ENCODE measurements around the gene ZHX3. TPM values are rescaled to one million over a fixed set of nuclear protein-coding genes. Genes with fewer than 3 reads are reported as not detected.
"Not testable (repeated sequence)": the region's sequence is repeated elsewhere in the genome, so short reads cannot be mapped to it uniquely, and the experiment has no call there.

ZHX3 gene
- total RNA-seq, 1 experiment from 2014 or later: 4.6 TPM

- DNase-seq (ENCODE audit: extremely low read depth, low read depth): no peak
Observed at GRCh38 chr20:41141153-41141815, 176.2 kb downstream of the ZHX3 start.

GRCh38 chr20:41140226-41141133 lies 177.1 kb downstream of the ZHX3 start:
- DNase-seq (ENCODE audit: extremely low read depth, low read depth): no peak

GRCh38 chr20:41139227-41140093 lies 178.1 kb downstream of the ZHX3 start:
- no peak for DNase-seq (ENCODE audit: extremely low read depth, low read depth)

DNA sequence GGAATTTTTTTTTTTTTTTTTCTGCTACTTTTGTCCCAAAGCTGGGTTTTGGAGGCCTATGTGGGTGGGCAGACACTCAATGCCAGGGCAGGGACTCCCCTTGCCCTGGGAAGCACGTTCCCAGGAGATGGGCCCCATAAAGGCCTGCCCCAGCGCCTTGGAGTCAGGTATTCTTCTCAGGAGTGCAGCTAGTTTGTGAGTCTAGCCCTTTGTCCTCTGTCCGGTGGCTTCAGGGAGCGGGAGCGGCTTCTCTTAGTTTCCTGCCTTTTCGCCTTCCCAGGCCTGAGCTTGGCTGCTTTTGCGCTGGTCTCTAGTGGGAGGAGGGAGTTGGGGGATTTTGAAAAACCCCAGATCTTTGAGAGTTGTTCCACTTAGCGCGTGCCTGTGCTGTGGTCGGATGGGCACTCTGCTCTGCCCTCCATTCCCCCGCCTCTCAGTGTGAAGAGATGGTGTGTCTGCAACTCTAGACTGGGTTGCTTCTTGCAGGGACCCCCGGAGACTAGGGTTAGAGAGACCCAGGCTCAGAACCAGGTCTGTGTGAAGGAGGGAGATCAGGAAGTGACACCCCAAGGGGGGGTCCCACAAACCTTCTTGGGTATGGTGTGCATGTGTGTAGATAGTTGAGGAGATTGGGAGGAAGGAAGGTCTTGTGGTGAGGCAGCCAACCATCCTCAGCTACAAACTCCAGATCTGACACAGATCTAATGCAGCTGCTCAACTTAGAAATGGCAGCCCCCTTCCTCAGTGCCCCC lies 178.9 kb downstream of the ZHX3 start:
- no peak for DNase-seq (ENCODE audit: extremely low read depth, low read depth)

DNA sequence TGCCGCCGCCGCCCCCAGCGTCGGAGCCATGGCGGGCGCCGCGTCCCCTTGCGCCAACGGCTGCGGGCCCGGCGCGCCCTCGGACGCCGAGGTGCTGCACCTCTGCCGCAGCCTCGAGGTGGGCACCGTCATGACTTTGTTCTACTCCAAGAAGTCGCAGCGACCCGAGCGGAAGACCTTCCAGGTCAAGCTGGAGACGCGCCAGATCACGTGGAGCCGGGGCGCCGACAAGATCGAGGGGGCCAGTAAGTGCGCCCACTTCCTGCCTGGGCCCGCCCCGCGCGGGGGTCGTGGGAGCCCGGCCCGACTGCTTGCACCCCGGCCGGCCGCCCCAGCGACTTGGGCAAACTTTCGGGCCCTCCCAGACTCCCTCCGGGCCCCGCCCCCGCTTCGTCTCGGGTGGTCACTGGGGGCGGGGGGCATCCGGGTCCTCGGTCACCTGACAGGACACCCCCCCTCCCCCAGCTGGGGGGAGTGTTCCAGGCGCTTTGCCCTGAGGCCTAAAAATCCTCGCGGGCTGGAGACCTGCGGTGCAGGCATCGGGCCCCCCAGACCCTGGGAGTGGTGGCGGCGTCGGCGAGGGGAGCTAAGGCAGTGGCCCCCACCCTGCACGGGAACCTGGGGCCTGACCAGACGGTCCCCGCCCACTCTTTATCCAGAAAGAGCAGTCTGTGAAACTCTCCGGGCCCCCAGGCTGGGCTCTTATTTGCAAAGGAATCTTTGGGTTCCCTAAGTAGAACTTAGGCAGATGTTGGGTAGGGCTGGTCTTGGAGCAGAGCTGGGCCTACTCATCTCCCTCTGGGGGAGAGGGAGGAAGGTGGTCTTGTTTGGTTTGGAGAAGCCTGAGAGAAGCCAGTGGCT lies 179.7 kb downstream of the ZHX3 start:
- no peak for DNase-seq (ENCODE audit: extremely low read depth, low read depth)

DNA sequence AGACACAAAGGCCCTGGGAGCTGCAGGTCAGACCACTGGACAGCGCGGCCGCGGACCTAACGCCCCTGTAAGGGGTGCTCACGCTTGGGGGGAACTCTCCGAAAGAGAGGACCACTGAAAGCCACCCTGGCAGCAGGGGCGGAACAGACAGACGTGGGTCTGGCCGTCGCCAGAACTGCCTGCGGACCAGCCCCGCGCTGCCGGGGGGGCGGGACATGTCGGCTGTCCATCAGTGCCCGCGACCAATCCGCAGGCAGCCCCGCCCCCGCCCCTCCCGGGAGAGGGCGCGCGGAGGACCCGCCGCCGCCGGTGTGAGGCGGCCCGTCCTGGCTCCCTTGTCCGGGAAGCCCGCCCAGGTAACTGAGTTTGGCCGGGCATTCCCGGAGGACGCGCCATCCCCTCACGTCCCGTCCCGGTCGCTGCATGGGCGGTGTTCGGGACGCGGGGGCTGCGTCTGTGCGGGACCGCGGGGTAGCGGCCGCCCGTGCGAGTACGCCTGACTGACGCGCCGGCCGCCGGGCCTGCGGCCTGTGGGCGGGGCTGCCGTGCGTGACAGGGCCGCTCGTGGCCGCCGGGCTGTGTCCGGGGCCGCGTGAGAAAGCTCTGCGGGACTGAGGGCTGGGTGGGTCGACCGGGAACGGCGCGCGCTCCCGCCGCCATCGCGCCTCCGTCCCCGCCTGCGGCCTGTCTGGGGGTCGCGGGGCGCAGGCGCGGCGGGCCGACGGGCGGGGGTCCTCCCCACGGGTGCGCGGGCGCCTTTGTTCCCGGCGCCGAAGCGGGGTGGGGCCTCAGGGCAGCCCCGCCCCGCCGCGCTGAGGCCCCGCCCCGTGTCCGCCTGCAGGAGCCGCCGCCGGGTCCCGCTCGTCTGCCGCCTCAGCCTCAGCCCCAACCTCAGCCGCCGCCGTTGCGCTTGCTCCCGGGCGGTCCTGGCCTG lies 180.6 kb downstream of the ZHX3 start, which contains the start of gene PLCG1:
Gene PLCG1 (plus strand): TSS at position 864 of the 934 bp plus-strand sequence. CDS start 99 bp downstream, outside the sequence.
- DNase-seq (ENCODE audit: extremely low read depth, low read depth): peak; percentile 74

DNA sequence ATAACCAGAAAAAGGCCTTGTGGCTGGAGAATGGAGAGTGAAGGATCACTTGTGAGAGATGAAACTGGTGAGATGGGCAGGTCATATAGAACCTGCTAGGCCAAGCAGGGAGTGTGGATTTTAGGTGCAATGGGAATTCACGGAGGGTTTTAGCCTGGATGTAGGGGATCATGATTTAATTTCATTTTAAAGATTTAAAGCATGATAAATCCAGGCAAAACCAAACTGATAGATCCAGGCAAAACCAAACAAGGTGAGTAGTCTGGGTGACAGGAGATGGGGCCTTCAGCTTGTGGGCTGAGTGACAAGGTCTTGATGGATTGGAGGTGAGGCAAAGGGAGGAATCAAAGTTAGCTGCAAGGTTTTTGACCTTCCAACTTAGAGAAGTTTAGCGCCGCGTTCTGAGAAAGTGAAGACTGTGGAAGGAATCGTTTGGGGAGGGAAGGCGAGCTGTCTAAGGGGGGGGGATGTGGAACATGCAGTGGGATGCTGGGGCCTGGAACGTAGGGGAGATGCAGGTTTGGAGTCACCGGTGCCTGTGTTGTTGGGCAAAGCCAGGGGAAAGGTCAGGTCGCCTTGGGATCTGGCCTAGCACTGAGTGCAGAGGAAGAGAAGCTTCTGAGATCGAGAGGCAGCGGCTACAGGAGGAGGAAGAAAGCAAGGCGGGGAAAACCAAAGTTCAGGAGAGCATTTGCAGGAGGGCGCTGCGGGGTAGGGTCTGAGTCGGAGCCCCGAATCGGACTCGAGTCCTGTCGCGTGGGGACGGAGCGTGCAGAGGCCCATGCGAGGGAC lies 181.4 kb downstream of the ZHX3 start:
- no peak for DNase-seq (ENCODE audit: extremely low read depth, low read depth)

DNA sequence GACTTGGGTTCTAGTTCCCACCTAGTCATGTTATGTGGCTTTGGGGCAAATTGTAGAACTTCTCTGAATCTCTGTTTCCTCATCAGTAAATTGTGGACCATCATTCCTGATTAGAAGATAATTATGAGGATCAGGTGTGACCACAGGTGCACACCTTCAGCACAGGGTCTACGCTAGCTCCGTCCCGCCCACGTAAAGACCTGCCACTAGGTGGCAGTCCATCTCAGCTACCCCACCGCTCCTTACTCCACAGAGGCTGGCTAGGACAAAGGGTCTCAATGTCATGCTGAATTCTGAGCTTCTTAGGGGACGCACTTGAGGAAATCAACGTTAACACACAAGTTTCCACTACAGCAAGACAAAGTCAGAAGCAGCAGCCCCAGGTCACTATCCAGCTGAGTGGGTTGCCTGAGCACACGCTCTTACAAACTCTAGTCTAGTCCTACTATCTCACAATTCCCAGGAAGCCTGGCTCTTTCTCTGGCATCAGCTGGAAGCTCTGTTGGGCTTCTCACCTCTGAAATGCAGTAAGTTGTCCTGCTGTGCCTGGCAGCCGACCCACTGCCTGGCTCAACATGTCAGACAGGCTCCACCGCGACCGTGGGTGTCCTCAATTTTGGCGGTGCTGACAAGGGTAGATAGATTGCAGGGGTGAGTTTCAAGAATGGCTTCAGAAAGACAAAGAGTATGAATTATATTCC lies 182.2 kb downstream of the ZHX3 start:
- peak; percentile 28 for DNase-seq (ENCODE audit: extremely low read depth, low read depth)

DNA sequence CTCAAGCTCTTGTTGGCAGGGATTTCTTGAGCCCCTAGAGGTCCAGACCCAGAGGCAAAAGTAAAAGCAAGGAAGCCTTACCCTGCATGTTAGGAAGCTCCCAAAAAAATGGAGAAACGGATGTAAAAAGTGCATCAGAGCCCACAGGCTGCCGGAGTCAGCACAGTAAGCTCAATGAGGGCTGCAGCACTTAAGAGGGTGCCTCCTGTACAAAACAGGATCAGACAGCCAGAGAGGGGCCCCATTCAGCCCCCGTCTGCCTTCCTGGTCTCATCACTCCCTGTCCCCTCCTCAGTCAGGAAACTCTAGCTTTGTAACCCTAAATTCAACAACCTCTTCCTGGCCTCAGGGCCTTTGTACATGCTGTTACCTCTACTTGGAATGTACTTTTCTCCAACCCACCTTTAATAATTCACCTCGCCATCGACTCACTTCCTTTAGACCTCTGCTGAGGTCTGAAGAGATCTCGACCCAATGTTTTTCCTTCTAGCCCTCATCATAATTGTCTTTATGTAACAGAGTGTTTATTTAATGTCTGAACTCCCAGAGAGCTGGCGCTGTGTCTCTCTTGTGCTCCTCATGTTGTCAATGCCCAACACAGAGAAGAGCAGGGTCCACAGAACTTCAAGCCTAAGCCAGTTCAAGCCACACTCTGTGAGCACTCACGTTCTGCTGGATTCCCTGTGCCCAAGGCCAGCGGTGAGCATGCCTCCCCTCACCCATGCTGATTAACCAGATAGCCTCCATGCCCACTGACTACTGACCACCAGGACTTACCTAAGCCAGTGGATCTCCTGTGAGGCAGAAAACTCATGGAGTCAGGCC lies 183.0 kb downstream of the ZHX3 start:
- no peak for DNase-seq (ENCODE audit: extremely low read depth, low read depth)

GRCh38 chr20:41133709-41134361 lies 183.7 kb downstream of the ZHX3 start:
- no peak for DNase-seq (ENCODE audit: extremely low read depth, low read depth)

DNA sequence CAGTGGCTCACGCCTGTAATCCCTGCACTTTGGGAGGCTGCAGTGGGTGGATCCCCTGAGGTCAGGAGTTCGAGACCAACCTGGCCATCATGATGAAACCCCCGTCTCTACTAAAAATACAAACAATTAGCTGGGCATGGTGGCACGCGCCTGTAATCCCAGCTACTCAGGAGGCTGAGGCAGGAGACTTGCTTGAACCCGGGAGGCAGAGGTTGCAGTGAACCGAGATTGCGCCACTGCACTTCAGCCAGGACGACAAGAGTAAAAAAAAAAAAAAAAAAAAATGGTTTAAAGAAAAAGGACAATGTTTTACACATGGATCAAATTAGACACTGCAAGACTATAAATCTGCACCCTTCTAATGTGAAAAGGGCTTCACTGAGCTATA lies 185.1 kb downstream of the ZHX3 start:
- not testable (repeated sequence) for DNase-seq (ENCODE audit: extremely low read depth, low read depth)

DNA sequence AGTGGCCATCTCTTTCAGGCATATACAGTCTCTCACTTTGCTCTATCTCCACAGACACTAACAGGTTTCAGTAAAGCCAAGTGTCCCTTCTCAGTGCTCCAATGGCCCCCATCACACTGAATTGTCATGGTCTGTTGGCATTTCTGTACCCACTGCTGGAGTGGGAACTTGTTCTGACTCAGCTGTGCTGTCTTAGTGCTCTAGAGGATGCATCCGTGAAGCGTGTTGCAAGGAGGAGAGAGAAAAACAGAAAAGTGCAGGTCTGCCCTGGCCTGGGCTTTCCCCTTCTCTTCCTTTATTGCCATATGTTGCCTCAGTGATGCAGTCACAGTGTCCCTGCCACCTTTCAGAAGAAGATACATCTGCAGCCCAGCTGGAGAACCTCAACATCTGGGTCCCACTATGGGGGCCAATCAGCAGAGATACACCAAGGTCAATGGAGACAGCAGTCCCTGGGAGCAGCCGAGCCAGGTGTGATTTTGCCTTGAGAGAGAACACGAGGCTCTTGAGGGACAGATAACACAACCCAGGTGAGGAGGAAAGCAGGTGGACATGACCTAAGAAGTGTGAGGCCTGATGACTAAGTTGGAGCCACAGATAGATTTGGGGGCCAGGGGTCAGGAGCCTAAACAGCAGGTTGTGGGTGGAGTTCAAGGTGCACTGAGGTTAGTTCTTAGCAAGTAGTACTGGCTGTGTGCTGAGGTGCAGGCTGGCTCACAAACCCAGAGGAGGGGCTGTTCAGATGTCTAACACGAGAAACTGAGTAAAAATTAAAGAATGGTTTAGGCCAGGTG lies 185.7 kb downstream of the ZHX3 start:
- no peak for DNase-seq (ENCODE audit: extremely low read depth, low read depth)

Measured in NCI-H460 (cell line).